Osteocyte (in vitro differentiated cells): ENCODE measurements around the gene ADRA2A. TPM values are rescaled to one million over a fixed set of nuclear protein-coding genes. Genes with fewer than 3 reads are reported as not detected.
A peak's percentile ranks its signal among the peaks of the same experiment; 100 is the strongest.

ENCODE experiments used
- DNase-seq: peaks from one replicate; pipeline ENCODE4 v3.0.0; 2021; ENCODE audit warnings: mixed read lengths; ENCODE audit not compliant: unreplicated experiment; ENCODE audit errors: extremely low spot score
- H3K27ac Mint-ChIP-seq: one replicate; pipeline ENCODE4 v1.8.0; 2021; ENCODE audit warnings: mild to moderate bottlenecking, mixed read lengths; ENCODE audit not compliant: unreplicated experiment
- H3K27me3 Mint-ChIP-seq: one replicate; pipeline ENCODE4 v1.8.0; 2021; ENCODE audit warnings: mixed read lengths; ENCODE audit not compliant: unreplicated experiment
- H3K36me3 Mint-ChIP-seq: one replicate; pipeline ENCODE4 v1.8.0; 2021; ENCODE audit warnings: mixed read lengths; ENCODE audit not compliant: unreplicated experiment
- H3K4me1 Mint-ChIP-seq: one replicate; pipeline ENCODE4 v1.8.0; 2021; ENCODE audit warnings: mixed read lengths; ENCODE audit not compliant: unreplicated experiment
- H3K4me3 Mint-ChIP-seq: one replicate; pipeline ENCODE4 v1.8.0; 2021; ENCODE audit warnings: mild to moderate bottlenecking, moderate library complexity, mixed read lengths; ENCODE audit not compliant: unreplicated experiment
- H3K9me3 Mint-ChIP-seq: one replicate; pipeline ENCODE4 v1.8.0; 2021; ENCODE audit warnings: mixed read lengths; ENCODE audit not compliant: unreplicated experiment
- CTCF ChIP-seq: fragments of 200-600 bp; sonication (generic); IDR thresholded peaks from 2 replicates; pipeline ENCODE4 v1.5.0; 2021; ENCODE audit warnings: antibody characterized with exemption, mild to moderate bottlenecking, moderate library complexity
- total RNA-seq: library from RNA; stranded (reverse); gene quantifications from 2 replicates; pipeline ENCODE4 v1.2.1, GENCODE V29; 2021

Gene ADRA2A
- total RNA-seq, 1 donor from 2014 or later = not detected

DNA sequence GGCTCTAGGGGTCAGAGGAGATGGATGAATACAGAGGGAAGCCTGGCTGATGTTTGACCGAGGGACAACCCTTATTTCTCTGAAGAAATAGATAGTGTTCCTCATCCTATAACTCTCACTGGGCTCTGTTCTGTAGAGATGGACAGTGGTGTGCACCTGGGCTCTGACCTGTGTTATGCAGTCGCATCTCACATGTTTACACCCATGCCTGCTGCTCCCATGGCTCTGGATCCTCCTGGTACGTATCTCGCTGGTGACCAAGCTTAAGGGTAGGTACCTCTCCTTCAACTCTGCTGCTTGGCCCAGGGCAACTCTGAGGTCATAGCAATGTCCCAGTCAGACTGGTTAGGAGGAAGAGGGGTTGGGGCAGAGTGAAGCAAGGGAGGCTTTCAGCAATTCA lies 42.8 kb downstream of the ADRA2A start:
- Mint-ChIP-seq H3K4me3 (no peak overlapping the region), H3K9me3 (no peaks in the 10 kb centered on the region), H3K27me3 (peaks cover 3% of the 10 kb centered on the region), H3K36me3 (no peaks in the 10 kb centered on the region), H3K27ac (no peak overlapping the region), H3K4me1 (no peaks in the 10 kb centered on the region)
- no peak for TF ChIP-seq CTCF
- DNase-seq = peak; percentile 63

- H3K9me3 Mint-ChIP-seq = no peaks in the 10 kb centered on the region
- H3K4me3 Mint-ChIP-seq = no peak overlapping the region
- no peak for TF ChIP-seq CTCF
- H3K27me3 Mint-ChIP-seq = peaks cover 3% of the 10 kb centered on the region
- H3K4me1 Mint-ChIP-seq = no peaks in the 10 kb centered on the region
- H3K27ac Mint-ChIP-seq = no peak overlapping the region
- peak; percentile 46 for DNase-seq
- no peaks in the 10 kb centered on the region for H3K36me3 Mint-ChIP-seq
Measured at GRCh38 chr10:111122127-111122526, 45.3 kb downstream of the ADRA2A start.

- no peak for TF ChIP-seq CTCF
- no peak for DNase-seq
- Mint-ChIP-seq H3K9me3 (no peaks in the 10 kb centered on the region), H3K4me3 (no peak overlapping the region), H3K27me3 (peaks cover 3% of the 10 kb centered on the region), H3K36me3 (no peaks in the 10 kb centered on the region), H3K4me1 (no peaks in the 10 kb centered on the region), H3K27ac (no peak overlapping the region)
Measured at GRCh38 chr10:111123883-111124282, 47.1 kb downstream of the ADRA2A start.

GRCh38 chr10:111125102-111125501 lies 48.3 kb downstream of the ADRA2A start:
- H3K9me3 Mint-ChIP-seq = no peaks in the 10 kb centered on the region
- H3K27me3 Mint-ChIP-seq = peaks cover 2% of the 10 kb centered on the region
- peak; percentile 36 for DNase-seq
- H3K27ac Mint-ChIP-seq = no peak overlapping the region
- H3K4me3 Mint-ChIP-seq = no peak overlapping the region
- no peak for TF ChIP-seq CTCF
- no peaks in the 10 kb centered on the region for H3K36me3 Mint-ChIP-seq
- no peaks in the 10 kb centered on the region for H3K4me1 Mint-ChIP-seq

- Mint-ChIP-seq H3K9me3 (no peaks in the 10 kb centered on the region), H3K36me3 (no peaks in the 10 kb centered on the region), H3K27me3 (peaks cover 2% of the 10 kb centered on the region), H3K27ac (no peak overlapping the region), H3K4me1 (no peaks in the 10 kb centered on the region), H3K4me3 (no peak overlapping the region)
- DNase-seq = peak; percentile 5
- no peak for TF ChIP-seq CTCF
Measured at GRCh38 chr10:111126077-111126476, 49.2 kb downstream of the ADRA2A start.
